Kidney tubule cell (primary cell): ENCODE measurements around the gene GNG2.
A peak's percentile ranks its signal among the peaks of the same experiment; 100 is the strongest.

ENCODE experiments used
- DNase-seq: peaks from one replicate; pipeline ENCODE4 v3.0.0-alpha.2; 2018; ENCODE audit warnings: low spot score

GNG2 gene

DNA sequence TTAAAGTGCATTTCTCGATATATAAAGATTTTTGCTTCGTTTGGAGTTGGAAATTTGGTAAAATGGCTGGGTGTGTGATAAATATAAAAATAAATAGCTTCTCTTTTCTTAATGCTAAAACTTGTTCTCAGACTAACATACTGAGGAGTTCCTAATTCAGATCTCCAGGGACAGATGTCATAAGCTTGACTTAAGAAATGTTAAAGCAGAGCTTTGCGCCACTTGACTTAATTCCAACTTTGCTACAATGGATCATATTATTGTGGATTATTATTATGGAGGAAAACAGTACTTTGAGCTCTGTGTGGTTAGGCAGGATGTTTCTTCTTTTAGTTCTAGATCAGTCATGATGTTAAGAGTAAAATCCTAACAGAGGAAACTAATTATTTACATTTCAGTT lies 33.8 kb downstream of the GNG2 start:
- no peak for DNase-seq

DNA sequence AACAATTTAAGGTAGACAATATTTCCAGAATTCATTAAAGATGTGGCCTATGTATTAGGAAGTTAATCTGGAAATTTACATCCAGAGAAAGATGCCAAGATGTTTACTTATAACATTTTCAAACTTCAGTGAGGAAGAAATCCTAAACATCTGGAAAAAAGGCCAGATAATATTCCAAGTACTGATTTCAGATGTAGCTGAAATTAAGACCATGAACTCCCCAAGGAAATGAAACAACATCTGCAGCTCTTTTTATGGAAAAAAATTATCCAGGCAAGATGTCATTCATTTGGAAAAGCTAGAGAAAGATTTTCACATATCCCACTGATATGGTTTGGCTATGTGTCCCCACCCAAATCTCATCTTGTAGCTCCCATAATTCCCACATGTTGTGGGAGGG lies 35.0 kb downstream of the GNG2 start:
- no peak for DNase-seq

DNA sequence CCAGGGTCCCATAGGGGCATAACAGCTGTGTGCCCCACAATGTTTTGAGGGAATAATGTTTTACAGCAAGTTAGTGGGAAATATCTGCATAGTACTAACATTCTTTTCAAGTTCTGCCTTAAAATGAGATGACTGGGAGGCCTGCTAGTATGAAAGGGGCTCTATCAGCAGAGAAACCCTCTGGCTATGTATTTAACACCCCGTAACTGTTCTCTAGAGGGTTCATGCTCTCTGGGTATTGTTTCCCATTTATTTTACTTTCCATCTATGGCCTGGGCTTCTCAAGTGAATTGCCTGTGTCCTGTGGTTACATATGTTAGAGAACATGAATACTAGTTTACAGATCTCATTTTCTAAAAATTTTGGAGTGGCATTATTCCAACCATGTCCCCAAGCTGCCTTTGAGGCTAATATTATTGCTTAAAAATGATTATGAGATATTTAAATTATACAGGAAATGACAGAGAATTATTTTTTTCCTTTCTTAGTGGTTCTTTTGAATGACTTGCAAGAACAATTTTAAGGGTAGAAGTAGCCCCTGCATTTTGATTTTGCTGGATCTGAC lies 37.5 kb downstream of the GNG2 start:
- DNase-seq = no peak

DNA sequence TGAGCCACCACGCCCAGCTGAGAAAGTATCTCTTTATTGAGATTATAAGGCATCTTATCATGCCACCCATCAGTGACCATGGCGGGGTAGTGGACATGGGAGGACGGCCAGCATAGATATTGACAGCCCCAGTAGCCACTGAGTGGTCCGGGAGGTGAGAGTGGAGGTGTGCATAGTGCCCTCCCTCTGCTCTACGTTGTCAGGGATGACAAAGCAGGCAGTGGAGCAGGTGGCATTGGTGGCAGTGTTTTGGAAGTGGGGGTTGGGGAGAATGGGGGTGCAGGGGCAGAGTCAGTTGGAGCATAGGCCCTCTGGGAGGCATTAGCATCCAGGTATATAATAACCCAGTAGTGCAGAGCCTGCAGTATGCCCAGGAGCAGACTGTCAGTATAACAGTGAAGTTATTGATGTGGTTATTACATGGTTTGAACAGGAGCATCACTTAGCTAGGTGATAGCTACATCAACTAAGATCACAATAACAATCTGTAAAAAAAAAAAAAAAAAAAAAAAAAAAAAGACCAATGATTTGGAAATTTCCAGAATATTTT lies 41.1 kb downstream of the GNG2 start:
- no peak for DNase-seq

DNA sequence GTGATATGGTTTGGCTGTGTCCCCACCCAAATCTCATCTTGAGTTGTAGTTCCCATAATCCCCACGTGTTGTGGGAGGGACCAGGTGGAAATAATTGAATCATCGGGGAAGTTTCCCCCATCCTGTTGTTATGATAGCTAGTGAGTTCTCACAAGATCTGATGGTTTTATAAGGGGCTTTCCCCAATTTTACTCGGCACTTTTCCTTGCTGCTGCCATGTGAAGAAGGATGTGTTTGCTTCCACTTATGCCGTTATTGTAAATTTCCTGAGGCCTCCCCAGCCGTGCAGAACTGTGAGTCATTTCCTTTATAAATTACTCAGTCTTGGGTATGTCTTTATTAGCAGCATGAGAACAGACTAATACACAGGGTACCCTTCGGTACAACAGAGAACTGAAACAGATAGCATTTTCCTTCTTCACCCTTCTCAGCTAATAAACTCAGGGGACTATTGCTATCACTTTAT lies 45.3 kb downstream of the GNG2 start:
- DNase-seq = peak; percentile 88

DNA sequence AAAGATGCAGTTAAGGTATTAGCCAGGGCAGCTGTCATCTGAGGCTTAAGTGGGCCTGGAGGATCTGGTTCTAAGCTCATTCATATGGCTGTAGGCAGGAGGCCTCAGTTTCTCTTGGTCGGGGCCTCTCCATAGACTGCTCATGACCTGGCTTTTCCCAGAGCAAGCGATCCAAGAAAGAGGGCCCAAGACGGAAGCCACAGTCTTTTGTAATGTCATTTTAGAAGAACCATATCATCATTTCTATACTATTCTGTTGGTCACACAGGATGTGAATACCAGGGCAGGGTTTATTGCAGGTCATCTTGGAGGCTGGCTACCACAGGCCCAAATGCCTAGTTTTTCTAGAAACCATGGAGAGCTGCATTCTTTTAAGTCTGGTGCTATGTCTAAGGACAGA lies 47.7 kb downstream of the GNG2 start:
- DNase-seq = no peak

DNA sequence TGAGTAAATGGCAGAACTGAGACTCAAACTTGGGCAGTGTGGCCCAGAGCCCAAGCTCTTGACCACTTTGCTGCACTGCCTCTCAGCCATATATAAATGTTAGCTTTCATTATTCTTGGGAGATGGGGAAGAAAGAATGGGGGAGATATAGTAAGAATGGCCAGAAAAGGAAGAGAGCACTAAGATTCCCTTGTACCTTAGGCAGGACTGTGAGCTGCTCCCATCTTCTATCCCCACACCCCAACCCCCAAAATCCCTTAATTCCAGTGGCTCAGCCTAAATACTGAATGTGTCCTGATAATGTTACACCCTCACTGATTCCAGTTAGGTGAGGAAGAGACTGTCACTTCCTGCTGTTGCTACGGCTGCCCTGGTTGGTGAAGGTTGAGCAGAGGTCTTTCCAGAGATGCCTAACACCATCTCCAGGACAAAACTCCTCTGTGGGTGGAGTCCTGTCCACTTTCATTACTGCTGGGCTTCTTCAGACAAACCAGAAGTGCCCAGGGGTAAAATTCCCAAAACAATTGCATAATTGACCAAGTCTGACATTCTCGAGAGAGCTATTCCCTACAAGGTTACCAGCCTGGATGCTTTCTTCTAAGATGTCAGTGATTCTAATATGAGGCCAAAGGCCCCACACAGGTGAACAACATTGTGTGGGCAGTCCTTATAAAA lies 51.8 kb downstream of the GNG2 start:
- no peak for DNase-seq

DNA sequence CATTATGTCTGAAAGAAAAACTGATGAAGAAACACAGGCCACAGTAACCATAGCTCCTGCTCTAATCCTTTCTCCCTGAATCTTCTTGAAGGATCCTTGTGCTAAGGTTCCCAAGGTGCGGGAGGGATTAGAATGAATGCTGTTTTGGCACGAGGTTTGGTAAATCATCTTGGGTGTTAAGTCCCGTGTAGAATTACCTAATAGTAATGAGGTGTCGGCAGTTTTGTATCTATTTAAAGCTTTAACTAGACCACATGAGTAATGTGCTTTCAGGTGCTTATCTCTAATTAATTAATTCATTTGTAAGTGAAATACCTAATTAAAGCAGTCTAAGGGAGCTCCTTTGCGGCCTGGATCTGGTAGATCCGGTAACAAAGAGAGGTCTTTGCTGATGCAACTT lies 53.9 kb downstream of the GNG2 start:
- DNase-seq = no peak

DNA sequence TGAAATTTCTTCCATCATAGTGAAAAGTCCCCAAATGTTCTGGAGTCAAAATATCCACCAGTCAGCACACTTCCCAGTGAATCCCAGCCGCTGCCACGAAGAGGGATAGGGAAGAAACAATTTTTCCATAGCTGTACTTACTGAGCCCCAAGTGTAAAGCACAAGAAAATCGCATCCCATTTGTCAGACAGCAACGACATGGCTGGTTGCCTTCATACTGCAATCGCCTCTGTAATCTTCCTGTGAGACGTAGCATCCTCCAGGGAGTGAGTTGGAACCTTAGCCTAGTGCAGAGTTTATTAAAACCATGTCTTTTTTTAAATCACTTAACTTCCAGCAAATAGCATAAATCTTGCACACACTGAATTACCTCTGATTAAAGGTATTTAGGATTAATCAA lies 56.8 kb downstream of the GNG2 start:
- no peak for DNase-seq

DNA sequence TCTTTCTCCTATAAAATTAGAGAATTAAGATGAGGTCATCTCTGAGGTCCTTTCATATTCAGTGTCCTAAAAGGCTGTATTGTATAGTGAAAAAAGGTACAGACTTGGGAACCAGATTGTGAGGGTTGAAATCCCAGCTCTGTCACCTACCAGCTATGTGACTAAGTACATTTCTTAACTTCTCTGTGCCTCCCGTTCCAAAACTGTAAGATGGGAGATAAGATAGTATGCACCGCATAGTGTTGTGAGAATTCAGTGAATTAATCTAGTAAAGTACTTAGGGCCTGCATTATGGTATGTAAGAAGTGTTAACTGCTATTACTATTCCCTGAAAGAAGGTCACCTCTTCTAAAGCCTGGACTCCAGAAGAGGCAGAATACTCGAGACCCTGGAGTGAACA lies 60.6 kb downstream of the GNG2 start:
- no peak for DNase-seq

DNA sequence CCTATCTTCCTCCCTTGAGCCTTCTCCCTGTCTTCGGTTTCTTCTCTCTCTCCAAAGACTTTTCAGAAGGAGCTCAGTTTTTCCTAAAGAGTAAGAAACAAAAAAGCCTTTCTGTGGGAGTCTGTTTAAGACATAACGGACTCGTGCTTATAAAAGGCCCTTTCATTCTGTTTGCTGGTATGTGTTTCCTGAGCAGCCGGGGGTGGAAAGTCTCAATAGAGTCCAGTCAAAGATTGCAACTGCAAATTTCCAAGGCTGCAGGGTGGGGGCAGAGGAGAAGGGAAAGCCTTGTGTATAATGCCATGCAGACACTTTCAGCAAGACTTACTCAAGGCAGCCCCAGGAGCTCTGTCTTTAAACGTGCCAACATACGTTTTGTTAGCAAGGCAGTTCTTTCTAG lies 62.2 kb downstream of the GNG2 start:
- DNase-seq = no peak

DNA sequence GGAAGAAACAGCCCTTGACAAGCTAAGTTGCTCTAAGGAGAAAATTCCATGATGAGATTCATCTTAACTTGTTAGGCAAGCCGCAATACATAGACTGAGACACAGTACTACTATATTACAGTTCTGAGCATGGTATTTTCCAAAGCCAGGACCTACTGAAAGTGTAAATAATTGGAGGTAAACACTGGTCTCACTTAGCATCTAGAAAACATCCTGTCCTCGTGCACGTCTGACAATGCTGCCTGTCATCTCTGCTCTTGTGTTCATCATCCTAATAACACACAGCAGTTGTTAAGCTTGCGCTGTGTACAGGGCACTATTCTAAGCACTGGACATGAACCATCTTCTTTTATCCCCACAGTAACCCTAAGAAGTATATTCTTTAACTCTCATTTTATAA lies 64.2 kb downstream of the GNG2 start:
- no peak for DNase-seq

DNA sequence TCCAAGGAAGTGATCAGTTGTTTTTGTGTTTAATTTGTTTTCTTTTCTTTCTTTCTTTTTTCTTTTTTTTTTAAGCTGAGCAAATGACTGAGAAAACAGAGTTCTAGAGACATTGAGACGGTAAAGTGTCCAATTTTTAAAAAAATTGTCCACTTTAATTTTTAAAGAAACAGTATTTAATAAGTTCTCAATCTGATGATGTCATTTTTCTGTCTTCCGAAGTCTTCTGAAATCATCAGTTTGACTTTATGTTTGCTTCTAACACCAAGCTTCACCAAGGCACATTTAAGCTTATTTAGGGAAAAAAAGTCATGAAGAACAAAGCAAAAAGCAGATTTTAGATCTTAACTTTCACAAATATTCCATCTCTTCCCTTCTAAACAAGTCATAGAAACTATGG lies 65.6 kb downstream of the GNG2 start:
- DNase-seq = no peak

DNA sequence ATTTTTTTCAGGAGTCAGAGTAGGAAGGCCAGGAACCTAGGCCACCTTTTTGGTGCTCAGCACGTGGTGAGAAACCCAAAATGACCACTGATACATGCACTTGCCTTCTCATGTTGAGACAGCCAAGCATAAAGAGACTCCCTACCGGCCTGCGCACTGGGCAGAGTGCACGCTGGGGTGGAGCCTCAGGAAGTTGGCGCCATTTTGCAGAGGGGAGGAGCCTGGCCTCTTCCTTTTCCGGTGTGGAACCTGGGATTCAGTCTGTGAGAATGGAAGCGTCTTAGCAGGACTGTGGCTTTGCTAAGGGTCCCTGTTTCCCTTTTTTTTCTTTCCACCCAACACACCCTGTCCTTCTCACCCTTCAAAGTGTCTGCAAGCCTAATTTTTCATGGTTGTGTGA lies 66.0 kb downstream of the GNG2 start:
- no peak for DNase-seq

DNA sequence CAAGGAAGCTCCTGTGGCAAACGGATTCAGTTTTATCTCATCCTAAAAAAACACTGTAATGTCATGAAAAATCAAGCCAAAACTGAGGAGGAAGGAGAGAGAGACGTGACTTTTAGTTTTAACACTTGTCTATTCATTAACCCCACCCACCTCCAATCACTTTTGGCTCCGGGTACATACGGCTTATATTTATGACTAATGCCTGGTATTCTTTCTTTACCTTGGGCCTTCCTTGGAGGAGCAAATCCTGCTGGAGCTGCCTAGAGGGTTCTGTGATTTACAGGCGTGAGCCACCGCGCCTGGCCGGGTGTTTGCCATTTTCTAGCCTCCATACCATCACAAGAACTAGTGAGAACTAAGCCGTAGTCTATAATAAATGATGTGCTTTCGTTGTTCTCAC lies 68.2 kb downstream of the GNG2 start:
- no peak for DNase-seq

DNA sequence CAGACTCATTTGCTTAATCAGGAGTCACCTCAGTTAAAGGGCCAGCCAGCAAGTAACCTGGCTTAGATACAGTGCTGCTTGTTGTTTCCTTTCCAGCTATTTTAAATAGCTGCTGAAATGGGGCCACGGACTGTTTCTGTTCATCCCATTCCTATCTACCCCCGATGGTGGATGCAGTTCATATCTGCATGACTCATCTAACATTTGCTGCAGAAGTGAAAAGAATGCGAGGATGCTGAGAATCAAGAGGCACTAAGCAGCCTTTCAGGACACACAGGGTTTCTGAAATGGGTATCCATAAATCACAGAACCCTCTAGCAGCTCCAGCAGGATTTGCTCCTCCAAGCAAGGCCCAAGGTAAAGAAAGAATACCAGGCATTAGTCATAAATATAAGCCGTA lies 68.8 kb downstream of the GNG2 start:
- no peak for DNase-seq

DNA sequence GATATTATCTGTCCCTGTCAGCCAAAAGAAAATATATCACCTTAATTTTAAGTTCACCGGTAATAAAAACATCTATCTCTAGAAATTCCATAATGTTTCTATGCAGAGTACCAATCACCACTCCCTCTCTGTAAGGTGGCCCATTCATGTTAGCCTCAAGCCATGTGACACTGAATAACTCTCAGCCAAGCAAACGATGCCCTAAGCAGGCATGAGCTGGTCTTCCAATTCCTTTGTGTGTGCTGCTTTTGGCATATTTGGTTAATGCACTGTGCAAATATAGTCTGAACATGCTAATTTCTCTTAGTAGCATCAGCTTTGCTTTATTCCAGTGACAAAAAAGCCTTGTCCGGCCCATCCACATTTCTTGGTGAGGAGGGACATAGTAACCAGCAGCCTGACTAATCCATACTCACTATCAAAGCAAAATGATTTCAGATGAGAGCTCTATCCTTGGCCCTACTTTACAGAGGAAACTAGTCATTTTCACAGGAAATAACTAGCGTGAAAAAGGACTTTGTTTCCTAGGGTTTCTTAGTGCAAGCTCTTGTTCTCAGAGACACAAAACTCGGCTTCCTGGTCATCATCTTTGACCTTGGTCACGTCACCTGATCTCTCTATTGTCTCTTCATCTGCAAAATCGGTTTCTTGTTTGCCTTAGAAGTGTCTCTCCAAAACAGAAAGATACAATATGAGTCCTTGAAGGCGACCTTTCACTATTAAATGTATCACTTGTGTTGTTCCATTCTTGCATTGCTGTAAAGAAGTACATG lies 69.7 kb downstream of the GNG2 start:
- DNase-seq = no peak

DNA sequence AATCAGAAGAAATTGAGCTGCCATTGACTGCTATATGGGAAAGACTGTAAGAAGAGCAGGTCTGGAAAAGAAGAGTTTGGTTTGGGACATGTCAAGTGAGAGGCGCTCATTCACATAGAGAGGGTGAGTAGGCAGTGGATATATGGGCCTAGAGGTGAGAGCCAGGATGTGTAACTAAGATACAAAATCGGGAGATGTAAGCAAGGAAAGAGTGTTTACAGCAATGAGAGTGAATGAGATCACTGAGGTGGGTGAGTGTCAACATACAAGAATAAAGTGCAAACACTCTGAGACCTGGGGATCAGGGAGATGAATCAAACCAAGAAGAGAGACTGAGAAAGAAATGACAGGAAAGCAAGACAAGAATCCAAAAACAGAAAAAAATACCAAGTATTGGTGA lies 70.9 kb downstream of the GNG2 start:
- DNase-seq = no peak

DNA sequence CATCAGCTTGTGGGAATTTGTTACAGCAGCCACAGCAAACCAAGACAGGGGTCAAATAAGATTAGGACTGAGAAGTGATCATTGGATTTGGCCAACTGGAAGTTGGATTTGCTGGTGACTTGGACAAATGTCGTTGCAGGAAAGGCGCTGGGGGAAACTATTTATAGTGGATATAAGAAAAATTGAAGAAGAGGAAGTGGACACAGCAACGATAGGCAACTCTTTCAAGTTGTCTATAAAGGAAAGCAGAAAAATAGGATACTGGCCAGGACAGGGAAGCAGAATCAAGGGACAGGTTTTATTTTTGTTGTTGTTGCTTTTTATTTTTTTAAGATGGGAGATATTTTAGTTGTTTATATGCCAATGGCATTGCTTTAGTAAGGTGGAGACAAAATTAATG lies 72.8 kb downstream of the GNG2 start:
- DNase-seq = no peak

DNA sequence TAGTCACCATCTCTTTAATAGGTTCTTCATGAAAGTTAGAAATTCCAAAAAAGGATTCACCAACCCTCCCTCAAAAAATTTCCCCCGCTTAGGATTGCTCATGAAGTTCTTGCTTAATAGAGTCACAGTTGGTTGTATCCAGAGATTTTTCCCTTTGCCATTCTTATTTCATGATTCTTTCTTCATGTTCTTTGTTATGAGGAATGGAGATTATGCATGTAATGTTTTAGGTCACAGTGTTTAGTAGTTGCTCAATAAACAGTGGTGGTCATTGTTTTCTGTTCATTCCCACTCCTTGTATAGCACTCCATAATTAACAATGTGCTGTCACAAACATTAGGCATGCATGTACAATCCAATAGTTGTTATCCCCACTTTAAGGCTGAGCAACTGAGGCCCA lies 77.7 kb downstream of the GNG2 start:
- DNase-seq = no peak

DNA sequence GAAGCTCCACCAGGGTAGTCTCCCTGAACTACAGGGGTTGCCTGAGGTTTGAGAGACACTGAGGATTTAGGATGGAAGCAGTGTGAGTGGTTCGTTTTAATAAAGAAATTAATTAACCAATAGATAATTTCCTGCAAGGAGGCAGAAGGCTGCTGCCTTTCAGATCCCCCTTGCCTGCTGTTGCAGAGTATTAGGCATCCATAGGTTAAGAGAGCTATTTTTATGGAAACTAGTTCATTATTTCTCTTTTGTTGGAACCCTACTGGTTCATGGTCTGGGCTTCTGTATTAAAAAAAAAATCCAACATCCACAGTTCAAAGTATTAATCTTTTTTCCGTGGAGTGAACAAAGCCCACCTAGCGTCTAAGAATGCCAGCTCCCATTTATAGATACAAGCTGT lies 78.4 kb downstream of the GNG2 start:
- DNase-seq = no peak

DNA sequence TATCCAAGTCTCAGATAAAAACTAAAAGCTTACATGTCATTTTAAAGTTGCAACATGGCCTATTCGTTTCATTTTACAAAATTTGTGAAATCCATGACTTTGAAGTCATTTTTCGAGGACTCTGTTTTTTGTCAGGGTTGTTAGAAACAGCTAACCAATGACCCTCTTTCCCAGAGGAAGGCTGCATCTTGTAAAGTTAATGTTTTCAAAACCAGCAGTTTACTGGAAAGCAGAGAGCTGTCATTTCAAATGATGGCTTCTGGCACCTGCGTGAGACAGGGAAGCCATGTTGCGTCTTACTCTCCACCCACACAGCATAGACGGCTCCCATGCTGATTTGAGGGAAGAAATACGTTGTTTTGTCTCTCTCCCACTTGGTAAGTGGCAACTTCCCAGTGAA lies 78.8 kb downstream of the GNG2 start:
- no peak for DNase-seq

DNA sequence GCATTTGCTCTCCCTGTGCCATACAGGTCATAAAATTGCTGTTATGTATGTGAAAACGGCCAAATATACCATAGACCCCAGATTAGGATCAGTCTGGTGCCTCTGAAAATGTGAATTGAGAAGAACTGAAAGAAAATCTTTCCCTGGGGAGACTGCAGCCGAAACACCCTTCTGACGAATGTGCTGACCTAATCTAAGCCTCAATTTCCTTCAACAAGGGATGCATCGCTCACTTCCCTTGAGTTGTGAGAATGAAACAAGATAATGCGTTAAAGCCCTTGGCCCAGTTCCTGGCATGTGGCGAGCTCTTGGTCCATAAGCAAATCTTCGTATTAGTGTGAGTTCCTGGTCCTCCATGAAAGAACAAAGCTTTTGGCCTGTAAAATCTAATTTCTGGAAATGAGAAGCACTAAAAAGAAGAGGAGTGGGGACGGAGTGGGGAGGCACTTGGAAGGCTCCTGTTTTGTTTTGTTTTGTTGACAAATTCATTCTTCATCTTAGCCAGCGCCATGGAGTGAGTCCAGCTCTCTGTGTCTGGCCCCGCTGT lies 79.4 kb downstream of the GNG2 start:
- no peak for DNase-seq
